ENCODE results near the gene GNB5.

GNB5 gene

DNA sequence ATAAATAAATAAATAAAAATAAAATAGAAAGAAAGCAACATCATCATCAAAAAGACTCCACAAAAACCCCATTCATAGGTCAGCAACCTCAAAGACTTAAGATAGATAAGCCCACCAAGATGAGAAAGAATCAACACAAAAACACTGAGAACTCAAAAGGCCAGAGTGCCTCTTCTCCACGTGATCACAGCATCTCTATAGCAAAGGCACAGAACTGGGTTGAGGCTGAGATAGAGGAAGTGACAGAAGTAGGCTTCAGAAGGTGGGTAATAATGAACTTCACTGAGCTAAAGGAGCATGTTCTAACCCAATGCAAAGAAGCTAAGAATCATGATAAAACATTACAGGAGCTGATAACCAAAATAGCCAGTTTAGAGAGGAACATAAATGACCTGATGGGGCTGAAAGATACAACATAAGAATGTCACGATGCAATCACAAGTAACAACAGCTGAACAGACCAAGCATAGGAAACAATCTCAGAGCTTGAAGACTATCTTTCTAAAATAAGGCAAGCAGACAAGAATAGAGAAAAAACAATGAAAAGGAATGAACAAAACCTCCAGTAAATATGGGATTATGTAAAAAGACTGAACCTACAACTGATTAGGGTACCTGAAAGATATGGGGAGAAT, 26.4 kb downstream of the GNB5 start:
- TF ChIP-seq, protein P1, sequence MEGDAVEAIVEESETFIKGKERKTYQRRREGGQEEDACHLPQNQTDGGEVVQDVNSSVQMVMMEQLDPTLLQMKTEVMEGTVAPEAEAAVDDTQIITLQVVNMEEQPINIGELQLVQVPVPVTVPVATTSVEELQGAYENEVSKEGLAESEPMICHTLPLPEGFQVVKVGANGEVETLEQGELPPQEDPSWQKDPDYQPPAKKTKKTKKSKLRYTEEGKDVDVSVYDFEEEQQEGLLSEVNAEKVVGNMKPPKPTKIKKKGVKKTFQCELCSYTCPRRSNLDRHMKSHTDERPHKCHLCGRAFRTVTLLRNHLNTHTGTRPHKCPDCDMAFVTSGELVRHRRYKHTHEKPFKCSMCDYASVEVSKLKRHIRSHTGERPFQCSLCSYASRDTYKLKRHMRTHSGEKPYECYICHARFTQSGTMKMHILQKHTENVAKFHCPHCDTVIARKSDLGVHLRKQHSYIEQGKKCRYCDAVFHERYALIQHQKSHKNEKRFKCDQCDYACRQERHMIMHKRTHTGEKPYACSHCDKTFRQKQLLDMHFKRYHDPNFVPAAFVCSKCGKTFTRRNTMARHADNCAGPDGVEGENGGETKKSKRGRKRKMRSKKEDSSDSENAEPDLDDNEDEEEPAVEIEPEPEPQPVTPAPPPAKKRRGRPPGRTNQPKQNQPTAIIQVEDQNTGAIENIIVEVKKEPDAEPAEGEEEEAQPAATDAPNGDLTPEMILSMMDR (IDR thresholded peaks at IDR 0.05): no peak
- Histone ChIP-seq H3K4me3 (ENCODE audit: low read depth in 1 of 2, low read length in 1 of 2) (no peak overlapping the region), H3K4me1 (ENCODE audit: control insufficient read depth in 1 of 2, insufficient read depth in 1 of 2, low read depth in 1 of 2, low read length in 1 of 2) (no peaks in the 10 kb centered on the region), H3K27ac (no peak overlapping the region), H3K9me3 (no peaks in the 10 kb centered on the region), H3K36me3 (no peaks in the 10 kb centered on the region), H3K27me3 (no peaks in the 10 kb centered on the region)

DNA sequence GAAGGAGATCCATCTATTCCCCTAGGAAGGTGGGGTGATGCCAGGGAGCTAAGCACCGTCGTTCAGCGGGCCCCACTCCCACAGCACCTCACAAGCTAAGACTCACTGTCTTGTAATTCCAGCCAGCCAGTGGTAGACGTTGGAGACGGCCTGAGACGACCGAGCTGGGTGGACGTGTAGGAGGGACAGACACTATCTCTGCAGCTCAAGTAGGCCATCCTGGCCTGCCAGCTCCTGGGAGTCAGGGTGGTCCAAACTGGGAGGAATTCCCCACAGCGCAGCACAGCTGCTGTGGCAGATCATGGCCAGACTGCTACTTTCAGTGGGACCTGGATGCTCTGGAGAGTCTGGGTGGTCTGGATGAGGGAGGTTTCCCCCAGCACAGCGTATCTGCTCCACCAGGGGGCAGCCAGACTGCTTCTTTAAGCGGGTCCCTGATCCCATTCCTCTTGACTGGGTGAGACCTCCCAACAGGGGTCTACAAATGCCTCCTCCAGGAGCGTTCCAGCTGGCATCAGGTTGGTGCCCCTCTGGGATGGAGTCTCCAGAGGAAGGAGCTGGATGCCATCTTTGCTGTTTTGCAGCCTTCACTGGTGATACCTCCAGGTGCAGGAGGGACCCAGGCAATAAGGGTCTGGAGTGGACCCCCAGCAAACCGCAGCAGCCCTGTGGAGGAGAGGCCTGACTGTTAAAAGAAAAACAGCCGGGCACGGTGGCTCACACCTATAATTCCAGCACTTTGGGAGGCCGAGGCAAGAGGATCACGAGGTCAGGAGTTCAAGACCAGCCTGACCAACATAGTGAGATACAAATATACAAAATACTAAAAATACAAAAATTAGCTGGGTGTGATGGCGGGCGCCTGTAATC, 27.6 kb downstream of the GNB5 start:
- no peak overlapping the region for H3K27ac ChIP-seq
- no peaks in the 10 kb centered on the region for H3K36me3 ChIP-seq
- H3K27me3 ChIP-seq: no peaks in the 10 kb centered on the region
- no peaks in the 10 kb centered on the region for H3K4me1 ChIP-seq (ENCODE audit: control insufficient read depth in 1 of 2, insufficient read depth in 1 of 2, low read depth in 1 of 2, low read length in 1 of 2)
- TF ChIP-seq, protein P1 (IDR thresholded peaks at IDR 0.05): no peak
- H3K9me3 ChIP-seq: no peaks in the 10 kb centered on the region
- no peak overlapping the region for H3K4me3 ChIP-seq (ENCODE audit: low read depth in 1 of 2, low read length in 1 of 2)

DNA sequence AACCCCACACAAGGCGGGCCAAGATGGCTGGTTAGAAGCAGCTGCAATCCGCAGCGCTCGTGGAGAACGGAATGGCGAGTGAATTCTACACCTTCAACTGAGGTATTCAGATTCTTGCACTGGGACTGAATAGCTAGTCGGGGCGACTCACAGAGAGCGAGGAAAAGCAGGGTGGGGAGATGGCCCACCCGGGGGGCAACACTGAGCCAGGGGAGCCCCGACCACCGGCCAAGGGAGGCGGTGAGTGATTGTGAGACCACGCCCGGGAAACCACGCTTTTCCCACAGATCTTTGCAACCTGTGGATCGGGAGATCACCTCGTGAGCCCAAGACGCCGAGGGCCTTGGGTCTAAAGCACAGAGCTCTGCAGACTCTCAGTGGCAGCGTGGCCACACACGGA, 28.3 kb downstream of the GNB5 start:
- Histone ChIP-seq H3K9me3 (no peaks in the 10 kb centered on the region), H3K36me3 (no peaks in the 10 kb centered on the region), H3K27ac (no peak overlapping the region), H3K4me1 (ENCODE audit: control insufficient read depth in 1 of 2, insufficient read depth in 1 of 2, low read depth in 1 of 2, low read length in 1 of 2) (no peaks in the 10 kb centered on the region), H3K4me3 (ENCODE audit: low read depth in 1 of 2, low read length in 1 of 2) (no peak overlapping the region), H3K27me3 (no peaks in the 10 kb centered on the region)
- TF ChIP-seq, protein P1 (IDR thresholded peaks at IDR 0.05): no peak

DNA sequence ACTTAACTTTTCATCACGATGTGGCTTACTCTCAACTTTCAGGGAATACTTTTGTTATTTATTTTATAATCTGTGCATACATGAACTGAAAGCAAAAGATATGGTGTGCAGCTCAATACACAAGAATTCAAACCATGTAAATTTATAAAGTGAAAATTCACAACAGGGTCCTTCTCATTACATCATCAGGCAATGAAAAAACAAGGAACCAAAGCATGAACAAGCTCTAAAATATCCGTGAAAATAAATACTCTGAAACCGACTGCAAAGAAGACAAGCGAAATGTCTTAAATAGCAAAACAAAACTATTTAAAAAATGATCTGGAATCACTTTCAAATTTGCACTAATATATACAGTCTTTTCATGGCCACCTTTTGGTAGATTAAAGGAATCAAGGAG, 28.9 kb downstream of the GNB5 start:
- H3K36me3 ChIP-seq: no peaks in the 10 kb centered on the region
- H3K9me3 ChIP-seq: no peaks in the 10 kb centered on the region
- H3K4me1 ChIP-seq (ENCODE audit: control insufficient read depth in 1 of 2, insufficient read depth in 1 of 2, low read depth in 1 of 2, low read length in 1 of 2): no peaks in the 10 kb centered on the region
- H3K27me3 ChIP-seq: no peaks in the 10 kb centered on the region
- no peak overlapping the region for H3K27ac ChIP-seq
- no peak overlapping the region for H3K4me3 ChIP-seq (ENCODE audit: low read depth in 1 of 2, low read length in 1 of 2)
- TF ChIP-seq, protein P1 (IDR thresholded peaks at IDR 0.05): no peak

DNA sequence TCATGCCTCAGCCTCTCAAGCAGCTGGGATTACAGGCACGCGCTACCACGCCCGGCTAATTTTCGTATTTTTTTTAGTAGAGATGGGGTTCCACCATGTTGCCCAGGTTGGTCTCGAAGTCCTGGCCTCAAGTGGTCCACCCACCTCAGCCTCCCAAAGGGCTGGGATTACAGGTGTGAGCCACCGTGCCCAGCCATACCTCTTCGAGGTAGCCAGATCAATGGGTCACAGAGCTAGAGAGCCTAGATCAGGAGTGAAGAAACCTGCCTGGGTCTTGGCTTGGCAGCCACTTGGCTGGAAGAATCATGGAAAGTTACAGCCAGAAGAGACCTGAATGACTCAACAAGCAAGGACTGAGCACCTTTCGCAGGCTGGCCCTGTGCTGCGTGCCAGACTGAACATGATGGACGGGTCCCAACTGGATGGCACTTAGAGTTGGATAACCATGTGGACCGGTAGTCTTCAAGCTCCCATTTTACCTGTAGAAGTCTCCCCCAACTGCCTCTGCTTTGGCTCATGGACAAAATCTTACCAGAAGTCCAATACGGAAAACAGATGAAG, 29.7 kb downstream of the GNB5 start:
- TF ChIP-seq, protein P1 (IDR thresholded peaks at IDR 0.05): no peak
- Histone ChIP-seq H3K36me3 (no peaks in the 10 kb centered on the region), H3K4me3 (ENCODE audit: low read depth in 1 of 2, low read length in 1 of 2) (no peak overlapping the region)

More for the DNA sequence above, 29.7 kb downstream of the GNB5 start:
- no peaks in the 10 kb centered on the region for H3K9me3 ChIP-seq
- H3K27ac ChIP-seq: no peak overlapping the region
- H3K4me1 ChIP-seq (ENCODE audit: control insufficient read depth in 1 of 2, insufficient read depth in 1 of 2, low read depth in 1 of 2, low read length in 1 of 2): peaks cover 0 to under 1% of the 10 kb centered on the region in 2 experiments
- no peaks in the 10 kb centered on the region for H3K27me3 ChIP-seq
